Stimulated activated CD4-positive, alpha-beta T cell treated with anti-CD3 and anti-CD28 coated beads, Interleukin-2, amount 100 ng/mL, for 24 hours (primary cell): Measurements from ENCODE around the gene MORN1.

ENCODE experiments used
- DNase-seq, 2 donors: peaks; one replicate each; pipeline ENCODE4 v3.0.0-alpha.2; 2020

The MORN1 gene

DNA sequence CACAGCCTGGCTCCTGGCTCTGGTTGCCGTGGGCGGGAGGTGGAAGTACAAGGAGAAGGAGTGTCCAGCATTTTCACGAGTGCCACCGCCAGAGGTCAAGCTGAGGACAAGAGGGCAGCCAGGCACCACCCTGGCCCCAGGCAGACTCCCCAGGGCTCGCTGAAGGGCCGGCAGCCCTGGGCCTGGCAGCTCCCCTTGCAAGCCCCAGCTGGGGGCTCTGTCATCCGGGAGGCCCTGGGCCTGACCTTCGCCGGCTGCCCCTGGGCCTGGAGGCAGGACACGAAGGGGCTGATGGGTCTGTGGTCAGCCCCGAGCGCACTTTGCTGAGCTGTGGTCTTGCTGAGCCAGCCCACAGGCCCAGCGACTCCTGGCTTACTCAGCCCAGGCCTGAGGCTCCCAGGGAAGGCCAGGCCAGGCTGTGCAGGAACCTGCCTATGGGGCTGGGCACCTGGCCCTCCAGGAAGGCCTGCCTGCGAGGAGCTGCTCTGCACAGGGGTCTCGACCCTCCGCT, 74.8 kb downstream of the MORN1 start:
- no peak for DNase-seq

DNA sequence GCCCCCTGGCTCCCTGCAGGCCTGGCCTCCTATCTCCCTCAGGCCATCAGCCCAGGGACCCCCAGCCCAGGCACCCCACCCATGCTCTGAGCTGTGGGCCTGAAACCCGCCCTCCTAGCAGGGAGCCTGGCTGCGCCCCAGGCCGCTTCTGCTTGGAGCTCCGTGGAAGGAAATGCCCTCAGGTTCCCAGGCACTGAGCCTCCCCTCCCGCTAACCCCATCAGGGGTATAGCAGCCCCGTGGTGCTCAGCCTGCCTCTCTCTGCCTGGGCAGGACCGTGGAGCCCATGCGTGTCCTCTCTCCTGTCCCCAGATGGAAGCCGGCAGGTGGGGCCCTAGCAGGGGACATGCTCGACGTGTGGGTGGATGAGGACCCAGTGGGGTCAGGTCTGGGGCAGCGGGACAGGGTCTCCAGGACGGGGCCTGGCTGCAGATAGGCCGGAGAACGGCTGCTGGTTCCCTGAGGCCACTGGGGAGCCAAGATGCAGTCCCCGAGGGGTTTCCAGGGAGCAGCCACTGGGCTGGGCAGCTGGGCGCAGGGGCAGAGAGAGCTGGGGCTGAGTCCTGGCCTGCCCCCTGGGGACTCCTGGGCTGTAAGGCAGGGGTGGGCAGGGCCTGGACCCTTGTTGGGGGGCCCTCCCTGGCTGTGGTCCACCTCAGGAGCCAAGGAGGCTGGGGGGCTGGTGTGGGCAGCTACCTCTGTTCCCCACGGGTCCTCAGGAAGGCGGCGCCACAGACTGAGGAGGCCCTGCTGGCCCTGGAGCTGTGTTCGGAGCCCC, 75.5 kb downstream of the MORN1 start:
- no peak for DNase-seq

DNA sequence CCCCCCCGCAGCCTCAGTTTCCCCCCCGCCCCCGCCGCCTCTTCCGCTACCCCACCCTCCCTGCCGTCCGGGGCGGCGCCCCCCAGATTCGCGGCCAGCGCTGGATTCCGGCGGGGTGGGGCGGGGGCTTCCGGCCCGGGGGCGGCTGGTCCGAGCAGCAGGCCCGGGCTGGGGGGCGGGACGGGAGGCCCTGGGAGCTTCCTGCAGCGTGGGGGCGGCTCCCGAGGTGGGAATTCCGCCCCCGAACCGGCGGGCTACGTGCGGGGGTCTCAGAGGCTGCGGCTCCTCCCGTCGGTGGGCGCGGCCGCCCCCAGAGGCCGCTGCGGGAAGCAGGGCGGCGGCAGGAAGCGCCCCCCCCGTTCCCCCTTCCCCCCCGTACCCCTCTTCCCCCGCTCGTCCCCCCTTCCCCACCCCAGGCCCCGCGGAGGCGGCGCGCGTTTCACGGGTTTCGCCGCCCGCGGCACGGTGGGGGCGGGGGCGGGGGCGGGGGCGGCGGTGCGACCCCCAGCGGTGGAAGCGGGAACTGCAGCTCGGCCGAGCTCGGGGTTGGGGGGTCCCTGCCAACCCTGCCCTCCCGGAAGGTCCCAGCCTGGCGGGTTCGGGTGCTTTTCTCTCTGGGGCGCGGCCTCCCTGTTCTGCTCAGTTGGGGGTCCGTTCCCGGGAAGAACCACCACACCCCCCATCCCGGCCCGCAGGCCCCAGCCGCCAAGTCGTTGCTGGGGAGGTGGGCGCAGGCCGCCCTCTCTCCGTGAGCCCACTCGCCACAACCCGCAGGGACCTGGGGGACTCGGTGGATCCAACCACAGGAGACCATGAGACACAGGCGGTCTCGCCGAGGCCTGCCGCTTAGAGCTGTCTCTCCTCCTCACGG, 76.3 kb downstream of the MORN1 start:
- DNase-seq, result peak; percentile 61 to 67

DNA sequence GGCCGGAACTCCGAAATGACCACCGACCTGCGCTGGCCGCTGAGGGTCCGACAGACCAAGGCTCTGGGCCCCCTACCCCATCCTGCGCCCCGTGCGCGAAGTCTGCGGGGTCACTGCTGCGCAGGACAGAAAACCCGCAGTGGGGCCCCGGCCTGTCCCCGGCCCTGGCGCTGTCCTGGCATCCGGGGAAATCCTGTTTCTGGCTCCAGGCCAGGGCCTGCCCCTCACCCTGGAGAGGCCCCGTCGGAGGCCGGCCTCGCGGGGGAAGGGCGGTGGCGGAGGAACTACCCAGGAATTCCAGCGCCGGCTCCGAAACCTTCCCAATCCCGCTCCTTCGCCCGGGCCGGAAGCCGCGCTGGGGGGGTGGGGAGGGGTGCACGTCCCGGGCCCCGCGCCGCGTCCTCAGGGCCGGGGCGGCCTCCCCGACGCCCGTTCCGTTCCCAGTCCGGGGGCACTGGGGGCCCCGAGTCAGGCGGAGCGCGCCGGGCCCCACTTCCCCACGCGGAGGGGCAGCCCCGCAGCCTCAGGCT, 77.0 kb downstream of the MORN1 start:
- DNase-seq, result peak in 1 of 2 donors; percentile 38

DNA sequence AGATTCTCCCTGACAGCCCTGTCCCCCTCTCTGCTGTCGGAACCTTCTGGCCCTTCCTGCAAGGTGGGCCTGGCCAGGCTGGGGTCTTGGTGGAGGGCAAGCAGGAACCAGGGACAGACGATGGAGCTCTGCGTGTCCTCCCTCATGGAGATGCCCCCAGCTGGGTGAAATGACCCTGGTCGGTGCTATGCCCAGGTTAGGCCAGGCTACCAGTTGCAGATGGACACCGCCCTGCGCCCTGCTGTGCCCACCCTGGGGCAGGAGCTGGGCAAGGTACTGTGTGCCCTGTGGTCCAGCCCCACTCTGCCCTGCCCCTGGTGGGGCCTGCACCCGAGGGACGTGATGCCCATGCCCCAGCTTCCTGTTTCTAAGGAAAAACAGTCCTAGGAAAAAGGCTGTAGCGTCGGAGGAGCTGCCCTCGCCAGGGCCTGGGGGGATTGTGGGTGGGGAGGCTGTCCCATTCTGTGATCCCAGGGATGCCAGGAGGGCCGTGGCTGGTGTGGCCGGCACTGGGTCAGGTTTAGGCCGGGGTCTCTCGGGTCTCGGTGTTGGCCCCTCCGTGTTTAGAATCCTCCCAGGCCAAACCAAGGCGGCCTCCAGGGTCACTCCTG, 77.6 kb downstream of the MORN1 start:
- DNase-seq, result no peak

DNA sequence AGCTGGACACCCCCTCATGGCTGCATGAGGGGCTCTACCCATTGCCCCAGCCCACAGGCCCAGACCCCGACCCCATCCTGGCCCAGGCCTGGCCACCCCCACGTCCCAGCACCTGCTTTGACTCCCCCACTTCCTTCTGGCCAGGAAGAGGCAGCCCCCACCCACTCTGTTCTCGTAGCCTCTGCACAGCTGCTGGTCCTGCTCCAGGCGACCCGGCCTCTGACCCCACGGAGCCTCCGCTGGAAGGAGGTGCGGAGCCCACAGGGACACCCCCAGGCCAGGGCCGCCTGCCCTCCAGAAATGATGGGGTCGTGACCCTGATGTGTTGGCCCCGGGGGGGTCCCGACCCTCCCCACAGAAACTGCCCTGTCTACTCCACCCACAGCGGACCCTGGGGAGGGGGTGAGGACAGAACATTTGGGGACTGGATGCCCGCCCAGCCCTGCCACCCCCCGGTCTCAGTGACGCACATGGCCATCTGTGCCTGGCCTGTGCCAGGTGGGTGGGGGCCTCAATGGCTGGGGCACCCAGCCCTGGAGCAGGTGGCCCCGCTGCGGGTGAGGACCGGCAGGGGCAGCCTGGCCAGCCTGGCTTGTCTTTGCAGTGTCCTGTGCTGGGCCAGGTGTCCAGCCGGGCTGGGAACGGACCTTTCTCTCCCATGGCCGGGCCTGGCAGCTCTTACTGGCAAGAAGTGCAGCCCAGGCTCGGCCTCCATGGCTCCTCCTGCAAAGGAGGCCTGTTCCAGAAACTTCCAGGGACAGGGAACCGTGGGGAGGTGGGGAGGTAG, 78.6 kb downstream of the MORN1 start:
- DNase-seq, result no peak

DNA sequence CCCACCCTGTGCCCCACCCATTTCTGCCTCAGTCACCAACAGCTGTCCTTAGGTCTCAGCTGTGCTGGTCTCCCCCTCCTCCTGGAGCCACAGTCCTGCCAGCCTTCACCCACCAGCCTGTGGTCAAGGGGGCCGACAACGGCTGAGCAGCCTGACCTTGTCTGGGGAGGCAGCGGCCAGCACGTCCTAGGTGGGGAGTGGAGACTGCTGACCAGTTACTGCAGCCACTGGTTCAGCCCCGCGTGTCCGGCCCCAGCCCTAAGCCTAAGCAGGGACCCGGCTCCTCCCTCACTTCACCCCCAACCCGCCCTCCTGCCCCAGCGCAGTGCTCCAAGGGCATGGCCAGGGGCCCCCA, 79.2 kb downstream of the MORN1 start:
- no peak for DNase-seq

DNA sequence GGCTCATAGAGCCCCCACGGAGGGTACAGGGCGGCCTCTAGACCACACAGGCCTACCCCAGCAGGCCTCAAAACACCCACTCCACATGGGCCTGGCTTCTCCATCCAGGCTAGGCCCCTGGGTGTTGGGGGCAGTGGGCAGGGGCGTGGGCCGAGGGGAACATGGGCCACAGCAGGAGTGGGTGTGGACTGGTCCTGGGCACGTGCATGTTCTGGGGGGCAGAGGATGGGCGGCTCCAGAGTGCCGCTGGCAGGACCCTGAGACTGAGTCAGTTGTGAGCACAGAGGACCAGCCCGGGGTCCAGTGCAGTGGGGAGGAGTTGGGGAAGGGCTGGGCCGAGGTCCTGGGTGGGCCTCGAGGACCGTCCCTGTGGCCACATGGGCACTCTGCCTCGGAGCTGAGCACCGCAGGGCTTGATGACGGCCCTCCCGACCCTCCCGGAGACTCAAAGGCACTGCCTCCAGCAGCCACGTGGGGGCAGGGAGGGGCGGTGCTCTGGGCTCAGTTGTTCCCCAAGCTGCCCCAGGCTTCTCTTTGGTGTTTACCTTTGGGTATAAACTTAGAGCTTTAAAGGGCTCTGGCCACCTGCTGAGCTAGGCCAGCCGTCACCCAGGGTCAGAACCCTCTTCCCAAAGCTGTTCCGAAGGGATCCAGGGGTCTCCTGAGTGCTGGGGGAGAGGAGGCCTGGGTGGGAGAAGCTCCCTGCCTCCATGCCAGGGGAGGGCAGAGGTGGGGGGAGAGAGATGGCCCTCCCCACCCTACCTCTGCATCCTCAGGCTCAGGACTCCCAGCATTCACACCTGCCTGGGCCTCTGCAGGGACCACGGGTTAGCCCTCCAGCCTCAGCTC, 79.9 kb downstream of the MORN1 start:
- DNase-seq, result peak; percentile 66 to 67

DNA sequence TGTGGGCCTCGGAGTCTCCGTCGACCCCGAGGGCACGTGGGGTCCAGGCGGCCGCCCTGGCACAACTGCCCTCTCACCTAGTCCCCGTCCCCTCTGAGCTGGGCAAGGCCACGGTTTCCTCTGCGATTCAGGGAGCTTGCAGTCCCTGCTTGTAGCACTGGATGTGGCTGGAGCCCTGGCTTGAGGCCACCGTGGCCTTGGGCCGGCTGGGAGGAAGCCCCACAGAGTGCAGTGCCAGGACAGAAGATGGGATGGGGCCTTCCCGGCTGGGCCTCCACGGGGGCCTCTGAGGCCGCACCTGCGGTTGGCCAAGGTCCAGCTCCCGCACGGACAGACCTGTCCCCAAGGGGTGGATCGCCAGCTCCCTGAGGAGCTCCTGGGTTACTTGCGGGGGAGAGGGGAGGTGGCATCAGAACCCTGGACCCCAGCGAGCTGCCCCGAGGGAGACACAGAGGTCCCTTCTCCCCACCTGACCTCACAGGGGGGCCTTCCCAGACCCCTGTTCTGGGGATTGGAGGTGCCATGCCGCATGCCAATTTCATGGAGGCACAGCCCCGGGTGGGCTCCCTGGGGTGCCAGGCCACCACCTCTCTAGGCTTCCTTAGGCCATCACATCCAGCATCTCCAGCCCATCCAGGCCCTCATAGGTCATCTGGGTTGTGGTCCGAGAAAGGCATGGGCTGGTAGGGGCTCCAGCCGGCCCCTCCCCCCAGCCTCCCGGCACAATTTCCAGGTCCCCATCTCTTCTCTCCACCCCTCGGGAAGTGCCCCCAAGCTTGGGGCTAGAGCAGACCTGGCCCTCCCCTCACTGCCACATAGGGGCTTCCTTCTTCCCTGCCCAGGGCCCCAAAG, 80.8 kb downstream of the MORN1 start:
- no peak for DNase-seq

DNA sequence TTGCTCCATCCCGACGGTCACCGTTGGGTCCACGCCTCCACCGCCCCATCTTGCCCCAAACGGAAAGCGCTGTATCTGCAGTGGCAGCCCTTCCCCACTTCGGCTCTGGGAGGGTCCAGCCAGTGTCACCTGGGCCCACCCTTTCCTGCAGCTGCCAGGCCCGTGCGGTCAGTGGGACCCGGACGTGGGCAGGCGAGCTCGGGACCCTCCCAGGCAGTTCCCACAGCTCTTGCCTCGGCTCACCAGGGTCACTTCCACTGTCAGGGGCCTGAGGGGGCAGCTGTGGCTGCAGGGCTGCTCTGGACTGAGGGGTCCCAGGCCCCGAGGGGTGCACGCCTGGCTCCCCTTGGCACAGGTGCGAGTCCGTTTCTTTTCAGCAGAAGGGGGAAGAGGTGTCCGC, 82.5 kb downstream of the MORN1 start:
- DNase-seq, result no peak

DNA sequence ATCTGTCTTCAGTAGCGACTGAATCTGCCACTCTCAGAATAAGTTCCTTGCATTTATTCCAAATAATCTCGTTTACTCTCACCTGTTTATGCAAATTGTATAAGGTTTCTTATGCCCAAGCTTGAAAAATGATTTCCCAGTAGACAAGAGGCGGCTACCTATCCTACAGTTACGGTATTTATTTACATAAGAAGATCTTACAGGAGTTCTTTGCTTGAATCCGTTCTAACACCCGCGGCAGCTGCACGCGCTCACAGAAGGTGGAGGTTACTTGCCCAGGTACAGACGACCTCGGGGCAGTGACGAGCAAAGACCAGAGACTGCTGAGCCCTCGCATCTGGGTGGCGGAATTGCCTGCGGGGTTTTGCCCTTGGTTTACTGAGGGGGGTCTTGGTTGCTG, 83.4 kb downstream of the MORN1 start:
- DNase-seq, result no peak

DNA sequence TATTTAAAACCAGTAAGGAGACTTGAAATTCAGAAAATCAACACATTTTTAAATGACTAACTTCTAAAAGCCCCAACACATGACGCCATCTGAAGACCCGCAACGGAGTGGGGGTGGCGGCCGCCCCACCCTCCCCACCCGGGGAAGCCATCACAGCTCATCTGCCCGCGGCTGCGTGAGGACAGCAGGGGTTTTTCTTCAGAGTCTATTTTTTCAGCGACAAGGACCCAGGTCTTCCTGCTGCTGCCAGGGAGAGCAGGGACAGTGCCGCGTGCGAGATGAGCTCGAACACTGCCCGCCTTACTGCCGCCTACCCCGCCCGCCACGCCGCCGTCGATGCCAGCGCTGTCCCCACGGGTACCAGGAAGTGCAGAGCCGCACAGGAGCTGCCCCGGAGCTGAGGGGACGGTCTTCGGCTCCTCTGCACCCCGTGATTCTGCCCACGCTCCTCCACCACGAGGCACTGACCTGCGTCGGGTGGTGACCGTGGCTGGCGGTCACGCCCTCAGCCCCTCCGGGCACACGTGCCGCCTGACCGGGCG, 84.2 kb downstream of the MORN1 start:
- no peak for DNase-seq

DNA sequence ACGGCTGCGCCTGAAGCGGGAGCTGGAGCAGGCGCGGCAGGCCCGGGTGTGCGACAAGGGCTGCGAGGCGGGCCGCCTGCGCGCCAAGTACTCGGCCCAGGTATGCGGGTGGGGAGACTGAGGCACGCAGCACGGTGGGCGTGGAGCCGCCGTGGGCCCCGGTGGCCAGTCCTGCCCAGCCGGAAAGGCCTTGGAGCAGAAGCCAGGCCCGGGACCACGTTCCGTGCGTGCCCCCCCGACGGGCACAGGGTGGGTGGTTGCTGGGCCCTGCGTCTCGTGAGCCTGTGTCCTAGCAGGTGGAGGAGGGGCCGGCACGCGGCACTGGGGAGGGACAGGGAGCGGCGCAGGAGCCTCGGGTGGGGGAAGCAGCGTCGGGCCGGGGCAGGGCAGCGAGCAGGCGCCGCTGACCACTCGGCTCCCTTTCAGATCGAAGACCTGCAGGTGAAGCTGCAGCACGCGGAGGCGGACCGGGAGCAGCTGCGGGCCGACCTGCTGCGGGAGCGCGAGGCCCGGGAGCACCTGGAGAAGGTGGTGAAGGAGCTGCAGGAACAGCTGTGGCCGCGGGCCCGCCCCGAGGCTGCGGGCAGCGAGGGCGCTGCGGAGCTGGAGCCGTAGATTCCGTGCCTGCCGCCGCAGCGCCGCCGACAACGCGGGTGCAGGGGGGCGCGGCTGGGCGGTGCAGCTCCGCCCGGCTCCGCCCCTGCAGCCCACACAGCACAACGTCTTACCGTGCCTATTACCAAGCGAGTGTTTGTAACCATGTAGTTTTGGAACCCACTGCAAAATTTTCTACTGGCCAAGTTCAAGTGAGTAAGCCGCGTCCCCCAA, 85.0 kb downstream of the MORN1 start:
- DNase-seq, result no peak

DNA sequence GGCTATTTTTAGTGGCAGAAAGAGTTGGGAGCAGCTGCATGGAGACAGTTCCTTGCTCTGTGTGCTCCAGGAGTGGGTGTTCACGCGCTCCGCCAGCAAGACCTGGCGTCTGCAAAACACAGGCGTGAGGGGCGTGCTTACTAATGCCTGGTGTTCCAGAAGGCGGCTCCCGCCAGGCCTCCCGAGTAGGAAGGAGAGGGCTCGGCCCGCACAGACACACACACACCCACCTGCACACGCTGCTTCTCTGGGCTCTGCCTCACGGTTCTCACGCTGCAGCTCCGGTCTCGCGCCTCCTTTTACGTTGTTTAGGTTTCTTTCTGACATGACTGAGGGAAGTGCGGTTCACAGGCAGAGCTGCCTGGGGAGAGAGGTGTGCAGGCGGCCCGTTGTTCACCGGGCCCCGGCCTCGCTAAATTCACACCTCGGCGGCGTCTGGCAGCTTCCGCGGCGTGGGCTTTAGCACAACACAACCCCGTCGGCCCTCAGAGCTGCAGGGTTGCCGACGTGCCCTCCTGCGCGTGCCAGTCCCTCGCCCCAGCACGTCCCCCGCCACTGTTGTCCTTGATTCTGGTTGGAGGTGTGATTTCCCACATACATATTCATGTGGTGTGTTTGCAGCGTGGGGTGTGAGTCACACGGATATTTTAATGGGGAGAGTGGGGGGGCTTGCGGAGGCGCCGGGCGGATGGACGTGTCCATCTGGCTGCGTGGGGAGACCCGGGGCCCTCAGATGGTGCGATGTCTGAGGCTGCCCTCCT, 86.3 kb downstream of the MORN1 start:
- no peak for DNase-seq

DNA sequence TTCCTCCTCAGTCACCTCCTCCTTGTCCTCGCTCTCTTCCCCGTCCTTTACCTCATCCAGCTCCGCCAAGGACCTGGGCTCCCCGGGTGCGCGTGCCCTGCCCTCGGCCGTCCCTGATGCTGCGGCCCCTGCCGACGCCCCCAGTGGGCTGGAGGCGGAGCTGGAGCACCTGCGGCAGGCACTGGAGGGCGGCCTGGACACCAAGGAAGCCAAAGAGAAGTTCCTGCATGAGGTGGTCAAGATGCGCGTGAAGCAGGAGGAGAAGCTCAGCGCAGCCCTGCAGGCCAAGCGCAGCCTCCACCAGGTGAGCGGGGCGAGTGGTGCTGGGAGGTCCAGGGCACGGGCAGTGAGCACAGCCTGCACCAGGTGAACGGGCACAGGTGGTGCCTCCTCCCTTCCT, 87.1 kb downstream of the MORN1 start:
- no peak for DNase-seq

DNA sequence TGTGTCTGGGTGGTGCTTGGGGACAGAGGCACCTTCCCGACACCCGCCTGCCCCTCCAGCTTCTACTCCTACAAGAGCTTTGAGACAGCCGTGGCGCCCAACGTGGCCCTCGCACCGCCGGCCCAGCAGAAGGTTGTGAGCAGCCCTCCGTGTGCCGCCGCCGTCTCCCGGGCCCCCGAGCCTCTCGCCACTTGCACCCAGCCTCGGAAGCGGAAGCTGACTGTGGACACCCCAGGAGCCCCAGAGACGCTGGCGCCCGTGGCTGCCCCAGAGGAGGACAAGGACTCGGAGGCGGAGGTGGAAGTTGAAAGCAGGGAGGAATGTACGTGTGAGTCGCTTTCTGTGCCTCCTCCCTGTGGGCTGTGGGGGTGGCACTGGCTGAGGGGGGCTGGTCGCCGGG, 87.6 kb downstream of the MORN1 start:
- DNase-seq, result no peak

DNA sequence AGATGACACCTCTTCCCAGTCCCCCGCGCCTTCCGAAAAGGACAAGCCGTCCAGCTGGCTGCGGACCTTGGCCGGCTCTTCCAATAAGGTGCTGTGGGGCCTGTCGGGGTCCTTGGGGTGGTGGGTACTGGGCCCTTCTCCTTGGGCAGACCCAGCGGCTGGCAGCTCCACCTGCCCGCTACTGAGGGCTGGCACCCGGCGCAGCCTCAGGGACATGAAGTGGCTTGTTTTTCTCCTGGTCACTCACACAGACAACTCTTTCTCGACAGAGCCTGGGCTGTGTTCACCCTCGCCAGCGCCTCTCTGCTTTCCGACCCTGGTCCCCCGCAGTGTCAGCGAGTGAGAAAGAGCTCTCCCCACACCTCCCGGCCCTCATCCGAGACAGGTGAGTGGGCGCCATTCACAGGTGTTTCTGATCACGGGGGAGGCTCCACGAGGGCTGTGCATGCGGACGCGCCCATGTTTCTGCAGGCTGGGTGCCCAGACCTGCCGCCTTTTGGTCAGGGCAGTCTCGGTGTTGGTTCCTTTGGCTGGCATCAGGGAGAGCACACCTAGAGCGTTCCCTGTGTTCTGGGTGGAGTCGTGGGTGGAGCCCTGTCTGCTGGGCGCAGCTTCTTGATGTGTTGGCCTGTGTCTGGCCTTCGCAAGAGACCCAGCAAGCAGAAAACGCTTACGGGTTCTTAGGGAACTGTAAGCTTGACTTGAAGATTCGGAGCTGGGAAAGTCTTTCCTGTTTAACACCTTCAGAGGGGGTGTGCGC, 88.2 kb downstream of the MORN1 start:
- no peak for DNase-seq
